GM23338 (cell line): Measurements from ENCODE around the gene PSD4. TPM values are rescaled to one million over a fixed set of nuclear protein-coding genes. Genes with fewer than 3 reads are reported as not detected.
A peak's percentile ranks its signal among the peaks of the same experiment; 100 is the strongest.

Source experiments
- ATAC-seq: fragments of 200-7000 bp; cut with Tn5 transposase; 3 replicates; pipeline ENCODE4 v1.9.1; 2020
- DNase-seq: peaks from one replicate; pipeline ENCODE4 v3.0.0-alpha.2; 2015; ENCODE audit warnings: low spot score
- H2AFZ ChIP-seq: fragments of 200-600 bp; sonication (generic); 2 replicates; pipeline ENCODE4 v1.8.0; 2016; ENCODE audit warnings: antibody characterized with exemption, mild to moderate bottlenecking, moderate library complexity
- H3F3A ChIP-seq: fragments of 200-600 bp; sonication (generic); replicated peaks from 2 replicates; pipeline ENCODE4 v1.8.0; 2017; ENCODE audit warnings: antibody characterized with exemption, mixed run types, low read depth
- H3K27ac ChIP-seq: fragments of 200-600 bp; sonication (generic); 2 replicates; pipeline ENCODE4 v1.6.1; 2016; ENCODE audit warnings: low read depth
- H3K27me3 ChIP-seq: fragments of 200-600 bp; sonication (generic); 2 replicates; pipeline ENCODE4 v1.8.0; 2016; ENCODE audit warnings: mild to moderate bottlenecking, mixed run types, moderate library complexity; ENCODE audit not compliant: insufficient read depth
- H3K36me3 ChIP-seq: fragments of 200-600 bp; sonication (generic); 2 replicates; pipeline ENCODE4 v1.8.0; 2016; ENCODE audit warnings: mild to moderate bottlenecking; ENCODE audit not compliant: insufficient read depth
- H3K4me1 ChIP-seq: fragments of 200-600 bp; sonication (generic); 2 replicates; pipeline ENCODE4 v1.8.0; 2016; ENCODE audit warnings: mild to moderate bottlenecking, moderate library complexity; ENCODE audit not compliant: insufficient read depth
- H3K4me2 ChIP-seq: fragments of 200-600 bp; sonication (generic); 2 replicates; pipeline ENCODE4 v1.7.1; 2017; ENCODE audit warnings: mixed run types
- H3K4me3 ChIP-seq: fragments of 200-600 bp; sonication (generic); 2 replicates; pipeline ENCODE4 v1.6.1; 2016; ENCODE audit warnings: mixed run types
- H3K79me2 ChIP-seq: fragments of 200-600 bp; sonication (generic); replicated peaks from 2 replicates; pipeline ENCODE4 v1.8.0; 2017; ENCODE audit warnings: mild to moderate bottlenecking; ENCODE audit not compliant: insufficient read depth
- H3K9me2 ChIP-seq: fragments of 200-600 bp; sonication (generic); 2 replicates; pipeline ENCODE4 v1.8.0; 2017; ENCODE audit not compliant: insufficient read depth
- H4K20me1 ChIP-seq: fragments of 200-600 bp; sonication (generic); replicated peaks from 2 replicates; pipeline ENCODE4 v1.8.0; 2017; ENCODE audit warnings: mild to moderate bottlenecking; ENCODE audit not compliant: insufficient read depth
- H3K27ac Mint-ChIP-seq: 2 replicates; pipeline ENCODE4 v1.8.0; 2020; ENCODE audit warnings: inconsistent platforms, mild to moderate bottlenecking, moderate library complexity, mixed read lengths
- H3K27me3 Mint-ChIP-seq: 3 replicates; pipeline ENCODE4 v1.8.0; 2022; ENCODE audit warnings: low read depth, mild to moderate bottlenecking, moderate library complexity, mixed read lengths, inconsistent platforms; ENCODE audit not compliant: insufficient read depth, poor library complexity
- H3K36me3 Mint-ChIP-seq: 3 replicates; pipeline ENCODE4 v1.8.0; 2021; ENCODE audit warnings: low read depth, mild to moderate bottlenecking, inconsistent platforms, moderate library complexity, mixed read lengths
- H3K4me1 Mint-ChIP-seq: 3 replicates; pipeline ENCODE4 v1.8.0; 2020; ENCODE audit warnings: mild to moderate bottlenecking, inconsistent platforms, mixed read lengths
- H3K4me3 Mint-ChIP-seq: 3 replicates; pipeline ENCODE4 v1.8.0; 2021; ENCODE audit warnings: moderate library complexity, mild to moderate bottlenecking, inconsistent platforms, mixed read lengths
- H3K9me3 Mint-ChIP-seq: 3 replicates; pipeline ENCODE4 v1.8.0; 2020; ENCODE audit warnings: moderate library complexity, mild to moderate bottlenecking, inconsistent platforms, mixed read lengths
- CREB1 ChIP-seq: fragments of 250-450 bp; sonication (Bioruptor Pico); IDR thresholded peaks from 2 replicates; pipeline ENCODE4 v1.5.0; 2020; ENCODE audit warnings: low read depth, mild to moderate bottlenecking, moderate library complexity
- CTCF ChIP-seq, 2 experiments: fragments of 200-600 bp in 1 of 2; sonication (generic) in 1 of 2; conservative IDR thresholded peaks; 2 replicates each; pipeline versions ENCODE4 v1.5.1 to v1.6.1; 2016 to 2017; ENCODE audit warnings: antibody characterized with exemption in 2 of 2, low read depth in 2 of 2, mild to moderate bottlenecking in 2 of 2, moderate library complexity in 1 of 2
- EZH2phosphoT487 ChIP-seq: fragments of 200-600 bp; sonication (generic); IDR thresholded peaks from one replicate; pipeline ENCODE4 v1.8.1; 2018; ENCODE audit warnings: antibody characterized with exemption; ENCODE audit not compliant: unreplicated experiment
- NANOG ChIP-seq: IDR thresholded peaks from 2 replicates; pipeline ENCODE4 v1.6.1; 2016; ENCODE audit warnings: antibody characterized with exemption, borderline replicate concordance
- POLR2AphosphoS5 ChIP-seq: IDR thresholded peaks from 2 replicates; pipeline ENCODE4 v1.6.1; 2016; ENCODE audit warnings: antibody characterized with exemption, low read depth
- REST ChIP-seq: IDR thresholded peaks from one replicate; pipeline ENCODE4 v1.6.1; 2018; ENCODE audit warnings: antibody characterized with exemption; ENCODE audit not compliant: unreplicated experiment
- STAT1 ChIP-seq: IDR thresholded peaks from one replicate; pipeline ENCODE4 v1.6.1; 2016; ENCODE audit warnings: antibody characterized with exemption; ENCODE audit not compliant: unreplicated experiment
- ZNF462 ChIP-seq: fragments of 250-450 bp; sonication (Bioruptor Pico); IDR thresholded peaks from 2 replicates; pipeline ENCODE4 v1.5.0; 2020; ENCODE audit warnings: mild to moderate bottlenecking, moderate library complexity
- polyA plus RNA-seq: library from polyadenylated mRNA; unstranded; fragments of >200 nt; fragmentation: Nextera tagmentation; extraction: Ambion mirVana; gene quantifications from 2 replicates; pipeline ENCODE4 v1.2.1, GENCODE V29; 2016
- total RNA-seq: library from RNA; depleted of rRNA; stranded (reverse); fragments of >200 nt; shearing (Covaris generic); gene quantifications from 2 replicates; pipeline ENCODE4 v1.2.3, GENCODE V29; 2014

PSD4 gene
- total and polyA plus RNA-seq, 2 experiments from 2014 or later = 0.06 to 0.66 TPM

DNA sequence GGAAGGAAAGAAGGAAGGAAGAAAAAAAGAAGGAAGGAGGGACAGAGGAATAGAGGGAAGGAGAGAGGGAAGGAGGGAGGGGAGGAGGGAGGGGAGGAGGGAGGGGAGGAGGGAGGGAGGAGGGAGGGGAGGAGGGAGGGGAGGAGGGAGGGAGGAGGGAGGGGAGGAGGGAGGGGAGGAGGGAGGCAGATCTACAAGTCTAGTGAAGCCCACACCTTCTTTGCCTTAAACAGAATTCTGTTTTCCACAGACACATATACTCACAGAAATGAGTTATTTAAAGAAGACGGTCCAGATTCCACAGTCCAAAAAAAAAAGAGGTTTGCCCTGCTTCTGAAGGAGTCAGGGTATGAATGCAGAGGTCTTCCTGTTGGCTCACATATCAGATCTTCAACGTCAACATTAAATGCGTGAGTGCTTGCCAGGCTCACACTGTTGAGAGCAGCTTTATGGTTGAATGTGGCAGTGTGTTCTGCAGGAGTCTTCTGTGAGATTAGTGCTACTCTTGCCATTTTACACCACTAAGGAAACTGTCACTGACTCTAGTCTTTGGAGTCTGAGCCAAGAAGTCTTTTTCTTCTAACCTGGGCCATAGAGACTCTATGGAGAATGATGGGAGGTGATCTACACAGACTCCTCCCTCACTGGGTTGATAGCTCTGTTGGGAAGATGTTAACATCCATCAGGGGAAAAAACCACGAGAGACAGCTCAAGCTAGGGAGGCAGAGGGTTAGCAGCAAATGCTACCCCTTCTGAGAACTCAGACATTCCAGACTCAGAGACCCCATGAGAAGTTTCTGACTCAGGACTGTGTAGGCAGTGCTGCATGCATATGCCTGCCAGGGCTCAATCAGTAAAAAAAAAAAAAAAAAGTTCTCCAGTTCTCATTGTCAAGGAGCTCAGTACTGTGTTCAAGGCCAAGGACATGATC is 81.6 kb downstream of the PSD4 start:
- DNase-seq (no peak), ATAC-seq (no peak)
- Histone ChIP-seq H3K27ac (no peak overlapping the region), H3K27me3 (no peaks in the 10 kb centered on the region), H3K4me2 (no peak overlapping the region), H3K79me2 (no peaks in the 10 kb centered on the region), H3K36me3 (no peaks in the 10 kb centered on the region), H4K20me1 (no peaks in the 10 kb centered on the region), H2AFZ (no peak overlapping the region), H3K4me3 (no peak overlapping the region), H3F3A (no peaks in the 10 kb centered on the region), H3K4me1 (peaks cover 7% of the 10 kb centered on the region), H3K9me2 (no peaks in the 10 kb centered on the region)
- no peaks in the 10 kb centered on the region for H3K9me3 Mint-ChIP-seq
- H3K4me1 Mint-ChIP-seq = peaks cover 14% of the 10 kb centered on the region
- TF ChIP-seq NANOG (no peak), CTCF (conservative IDR thresholded peaks at IDR 0.05; ENCODE audit: low read depth in 2 of 2) (no peak), CREB1 (no peak), REST (no peak)
- no peak overlapping the region for H3K27ac Mint-ChIP-seq
- H3K36me3 Mint-ChIP-seq = no peaks in the 10 kb centered on the region
- H3K4me3 Mint-ChIP-seq = no peak overlapping the region
- peaks cover 5% of the 10 kb centered on the region for H3K27me3 Mint-ChIP-seq

DNA sequence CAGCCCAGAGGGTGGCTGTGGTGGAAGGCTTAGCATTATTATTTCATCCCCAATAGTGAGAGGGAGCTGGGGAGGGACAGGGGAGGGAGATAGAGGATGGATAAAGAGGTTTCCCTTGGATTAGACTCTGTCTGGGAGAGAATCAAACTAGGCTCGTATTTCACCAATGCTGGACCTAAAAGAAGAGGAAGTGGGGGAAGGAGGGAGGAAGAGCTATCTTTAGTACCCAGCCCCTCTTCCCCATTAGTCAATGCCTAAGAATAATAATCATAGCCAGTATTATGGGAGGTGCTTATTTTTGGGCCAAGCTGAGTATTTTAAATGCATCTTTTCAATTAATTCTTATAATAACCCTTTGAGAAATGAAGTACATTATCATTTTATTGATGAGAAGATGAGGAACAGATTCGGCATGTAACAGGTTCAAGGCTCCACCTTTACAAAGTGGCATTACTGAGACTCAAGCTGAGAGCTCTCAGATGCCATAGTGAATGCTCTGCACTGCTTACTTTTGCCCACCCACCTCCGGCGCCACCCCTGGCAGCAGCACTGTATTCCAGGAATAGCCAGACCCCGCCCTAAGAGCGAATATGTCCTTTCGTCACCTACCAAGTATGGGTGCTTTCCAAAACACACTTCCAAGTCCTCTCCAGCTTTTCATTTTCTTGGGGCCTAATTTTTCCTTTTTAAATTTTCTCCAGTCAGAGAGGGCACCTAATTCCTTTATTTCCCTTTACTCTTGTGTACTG is 83.9 kb downstream of the PSD4 start:
- no peak for DNase-seq
- Mint-ChIP-seq H3K36me3 (no peaks in the 10 kb centered on the region), H3K27me3 (peaks cover 9% of the 10 kb centered on the region), H3K27ac (no peak overlapping the region), H3K9me3 (no peaks in the 10 kb centered on the region), H3K4me1 (peaks cover 17% of the 10 kb centered on the region), H3K4me3 (no peak overlapping the region)
- Histone ChIP-seq H3K4me1 (peaks cover 7% of the 10 kb centered on the region), H2AFZ (no peak overlapping the region), H3K4me2 (peak overlapping the region; percentile 12; the same call in 1 of the 2 replicates), H3K79me2 (no peaks in the 10 kb centered on the region), H3K9me2 (no peaks in the 10 kb centered on the region), H3K4me3 (no peak overlapping the region), H3K27ac (no peak overlapping the region), H3K36me3 (no peaks in the 10 kb centered on the region), H3K27me3 (no peaks in the 10 kb centered on the region), H4K20me1 (no peaks in the 10 kb centered on the region), H3F3A (no peaks in the 10 kb centered on the region)
- 0 out of 3 replicates have a peak, but pooled peaks have one; percentile 38 for ATAC-seq
- TF ChIP-seq ZNF462 (CRISPR knock-in tag) (no peak), EZH2phosphoT487 (no peak), STAT1 (no peak), POLR2AphosphoS5 (no peak)
